Fibroblast of peridontal ligament (primary cell): ENCODE data around the gene YARS1.

Experiments
- DNase-seq: peaks from one replicate; pipeline ENCODE4 v3.0.0-alpha.2; 2010; ENCODE audit errors: extremely low read depth

Gene YARS1

DNA sequence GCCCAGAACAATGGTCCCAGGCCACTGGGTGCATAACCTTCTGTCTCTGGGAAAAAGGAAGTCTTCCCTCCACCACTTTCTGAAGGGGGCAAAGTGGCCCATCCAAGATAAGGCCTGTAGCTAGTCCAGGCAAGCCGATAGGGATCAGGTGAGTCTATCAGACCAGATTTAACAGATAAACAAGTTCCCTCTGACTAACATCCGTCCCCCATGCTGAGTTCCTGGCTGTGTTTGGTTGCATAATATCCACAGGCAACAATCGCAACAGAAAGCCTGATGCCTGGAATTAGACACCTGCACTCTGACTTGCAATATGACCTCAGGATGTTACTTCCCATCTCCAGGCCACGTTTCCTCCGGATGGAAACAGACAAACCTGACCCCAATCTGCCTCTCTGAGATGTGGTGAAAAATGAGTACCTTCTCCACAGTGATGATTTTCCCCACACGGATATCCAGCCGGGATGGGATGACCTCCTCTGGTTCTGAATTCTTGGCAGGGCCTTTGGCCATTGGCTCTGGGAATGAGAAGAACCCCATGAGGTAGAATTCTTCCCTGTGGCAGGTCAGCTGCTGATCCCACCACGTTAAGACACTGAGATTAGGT lies 36.4 kb downstream of the YARS1 start:
- no peak for DNase-seq

DNA sequence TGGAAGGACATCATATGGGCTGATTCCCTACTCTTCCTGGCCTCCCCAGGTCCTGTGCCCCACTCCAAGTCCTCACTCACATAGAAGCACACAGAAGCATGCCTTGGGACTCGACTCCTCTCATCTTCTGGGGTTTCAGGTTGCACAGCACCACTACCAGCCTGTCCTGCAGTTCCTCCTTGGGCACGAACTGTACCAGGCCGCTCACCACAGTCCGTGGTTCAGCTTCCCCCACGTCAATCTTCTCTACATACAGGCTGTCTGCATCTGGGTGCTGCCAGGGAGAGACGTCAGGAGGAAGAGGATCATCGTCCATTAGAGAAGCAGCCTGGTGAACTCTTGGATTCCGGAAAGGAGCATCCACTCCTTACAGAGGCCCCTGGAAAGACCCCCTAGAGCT lies 37.2 kb downstream of the YARS1 start:
- no peak for DNase-seq

DNA sequence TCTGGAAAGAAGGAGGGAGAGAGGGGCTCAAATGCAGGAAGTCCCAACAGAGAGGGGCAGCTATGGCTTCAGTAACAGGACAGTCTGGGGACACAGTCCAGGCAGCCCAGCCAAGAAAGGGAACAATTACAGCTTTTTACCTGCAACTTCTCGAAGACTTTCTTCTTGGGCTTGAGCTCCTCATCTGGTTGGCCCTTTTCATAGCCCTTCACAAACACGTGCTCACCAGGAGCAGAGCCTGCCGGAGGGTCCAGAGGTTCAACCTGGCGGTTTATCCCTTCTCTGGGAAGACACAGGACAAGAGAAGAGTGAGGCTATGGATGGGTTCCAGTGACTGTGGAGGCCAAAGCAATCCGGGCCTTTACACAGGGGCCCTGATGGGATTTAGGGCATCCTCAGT lies 37.9 kb downstream of the YARS1 start:
- DNase-seq, result no peak

- DNase-seq, result peak; percentile 52
Measured at GRCh38 chr1:32775640-32776337, 41.4 kb downstream of the YARS1 start.

- peak; percentile 84 for DNase-seq
Measured at GRCh38 chr1:32774950-32775634, 42.1 kb downstream of the YARS1 start.

GRCh38 chr1:32774464-32774808 lies 42.7 kb downstream of the YARS1 start:
- DNase-seq, result no peak

DNA sequence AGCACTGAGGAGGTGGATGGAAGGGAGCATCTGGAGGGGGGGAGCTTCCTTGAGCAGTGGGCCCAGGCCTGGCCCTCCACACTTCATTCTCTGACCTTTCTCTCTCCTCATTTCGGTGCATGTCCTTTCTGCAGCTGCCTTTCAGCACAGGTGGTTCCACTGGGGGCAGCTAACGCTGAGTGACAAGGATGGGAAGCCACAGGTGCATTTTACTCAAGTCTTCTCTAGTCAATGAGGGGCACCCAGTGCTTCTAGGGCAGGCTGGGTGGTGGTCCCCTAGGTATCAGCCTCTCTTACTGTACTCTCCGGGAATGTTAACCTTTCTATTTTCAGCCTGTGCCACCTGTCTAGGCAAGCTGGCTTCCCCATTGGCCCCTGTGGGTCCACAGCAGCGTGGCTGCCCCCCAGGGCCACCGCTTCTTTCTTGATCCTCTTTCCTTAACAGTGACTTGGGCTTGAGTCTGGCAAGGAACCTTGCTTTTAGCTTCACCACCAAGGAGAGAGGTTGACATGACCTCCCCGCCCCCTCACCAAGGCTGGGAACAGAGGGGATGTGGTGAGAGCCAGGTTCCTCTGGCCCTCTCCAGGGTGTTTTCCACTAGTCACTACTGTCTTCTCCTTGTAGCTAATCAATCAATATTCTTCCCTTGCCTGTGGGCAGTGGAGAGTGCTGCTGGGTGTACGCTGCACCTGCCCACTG lies 43.2 kb downstream of the YARS1 start:
- no peak for DNase-seq

DNA sequence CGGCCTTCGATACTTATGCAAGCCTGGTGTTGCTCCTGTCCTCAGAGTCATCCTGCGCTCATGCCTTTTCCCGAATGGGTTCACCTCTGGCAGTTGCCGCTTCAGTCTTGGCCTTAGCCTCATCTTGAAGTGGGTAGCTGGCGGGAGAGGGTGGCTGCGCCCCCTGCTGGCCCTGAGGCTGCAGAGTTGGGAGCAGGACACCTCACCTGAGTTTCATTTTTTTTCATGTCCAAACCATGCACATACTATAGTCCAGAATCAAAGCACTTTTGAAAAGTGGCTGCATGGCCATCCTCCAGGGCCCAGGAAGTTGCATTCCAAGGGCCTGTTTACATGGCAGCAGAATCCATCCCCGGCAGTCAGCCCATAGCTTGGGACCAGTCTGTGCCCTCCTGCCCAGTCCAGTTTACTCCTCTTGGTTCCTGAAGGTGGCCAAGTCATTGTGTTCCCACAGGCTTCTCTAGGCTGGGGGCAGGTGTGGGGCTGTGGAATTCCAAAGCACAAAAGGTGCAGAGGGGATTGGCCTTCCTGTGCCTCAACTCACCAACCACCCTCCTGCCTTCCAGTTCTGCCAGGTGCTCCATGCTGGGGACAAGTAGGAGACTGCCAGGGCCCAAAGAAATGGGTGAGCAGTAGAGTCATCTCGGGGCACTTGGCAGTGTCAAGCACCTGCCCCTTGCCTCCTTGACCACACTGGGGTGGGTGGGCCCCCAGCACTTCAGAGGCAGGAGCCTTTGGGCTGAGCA lies 44.0 kb downstream of the YARS1 start:
- peak; percentile 74 for DNase-seq

DNA sequence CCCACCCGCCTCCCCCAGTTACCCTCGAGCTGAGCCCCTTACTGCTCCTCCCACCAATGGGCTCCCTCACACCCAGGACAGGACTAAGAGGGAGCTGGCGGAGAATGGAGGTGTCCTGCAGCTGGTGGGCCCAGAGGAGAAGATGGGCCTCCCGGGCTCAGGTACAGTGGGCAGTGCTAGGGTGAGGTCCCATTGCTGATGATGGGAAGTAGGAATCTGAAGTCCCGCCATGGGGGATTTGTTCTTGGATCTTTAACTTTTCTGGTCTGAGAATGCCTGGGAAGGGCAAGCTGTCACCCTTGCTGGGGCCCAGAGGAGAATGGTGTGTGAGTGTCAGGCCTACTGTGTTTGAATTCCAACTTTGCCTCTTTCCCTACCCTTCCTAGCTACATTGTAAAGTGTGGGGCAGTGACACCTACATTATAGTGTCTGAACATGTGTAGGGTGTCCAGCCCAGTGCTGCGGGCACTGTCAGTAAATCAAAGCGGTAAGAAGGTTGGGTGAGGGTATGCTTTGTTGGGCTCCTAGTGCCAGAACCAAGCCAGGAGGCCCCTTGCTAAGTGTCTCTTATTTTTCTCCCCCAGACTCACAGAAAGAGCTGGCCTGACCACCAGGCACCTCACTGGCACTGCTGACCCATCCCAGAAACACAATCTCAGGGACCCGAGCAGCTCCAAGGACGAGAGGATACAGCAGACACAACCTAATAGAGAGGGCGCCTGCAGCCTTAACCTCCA lies 44.7 kb downstream of the YARS1 start:
- DNase-seq, result no peak

GRCh38 chr1:32771561-32772280 lies 45.4 kb downstream of the YARS1 start:
- no peak for DNase-seq

DNA sequence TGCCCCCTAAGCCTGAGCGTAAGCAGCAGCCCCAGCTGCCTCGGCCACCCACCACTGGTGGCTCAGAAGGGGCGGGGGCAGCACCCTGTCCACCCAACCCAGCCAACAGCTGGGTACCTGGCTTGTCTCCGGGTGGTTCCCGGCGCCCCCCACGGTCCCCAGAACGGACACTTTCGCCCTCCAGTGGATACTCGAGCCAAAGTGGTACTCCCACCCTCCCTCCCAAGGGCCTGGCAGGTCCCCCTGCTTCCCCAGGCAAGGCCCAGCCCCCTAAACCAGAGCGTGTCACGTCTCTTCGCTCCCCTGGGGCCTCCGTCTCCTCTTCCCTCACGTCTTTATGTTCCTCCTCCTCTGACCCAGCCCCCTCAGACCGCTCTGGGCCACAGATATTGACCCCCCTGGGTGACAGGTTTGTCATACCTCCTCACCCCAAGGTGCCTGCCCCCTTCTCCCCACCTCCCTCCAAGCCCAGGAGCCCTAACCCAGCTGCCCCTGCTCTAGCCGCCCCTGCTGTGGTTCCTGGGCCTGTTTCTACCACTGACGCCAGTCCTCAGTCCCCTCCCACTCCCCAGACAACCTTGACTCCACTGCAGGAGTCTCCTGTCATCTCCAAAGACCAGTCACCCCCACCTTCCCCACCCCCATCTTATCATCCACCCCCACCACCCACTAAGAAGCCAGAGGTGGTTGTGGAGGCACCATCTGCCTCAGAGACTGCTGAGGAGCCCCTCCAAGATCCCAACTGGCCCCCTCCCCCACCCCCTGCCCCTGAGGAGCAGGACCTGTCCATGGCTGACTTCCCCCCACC lies 46.2 kb downstream of the YARS1 start:
- DNase-seq, result no peak

DNA sequence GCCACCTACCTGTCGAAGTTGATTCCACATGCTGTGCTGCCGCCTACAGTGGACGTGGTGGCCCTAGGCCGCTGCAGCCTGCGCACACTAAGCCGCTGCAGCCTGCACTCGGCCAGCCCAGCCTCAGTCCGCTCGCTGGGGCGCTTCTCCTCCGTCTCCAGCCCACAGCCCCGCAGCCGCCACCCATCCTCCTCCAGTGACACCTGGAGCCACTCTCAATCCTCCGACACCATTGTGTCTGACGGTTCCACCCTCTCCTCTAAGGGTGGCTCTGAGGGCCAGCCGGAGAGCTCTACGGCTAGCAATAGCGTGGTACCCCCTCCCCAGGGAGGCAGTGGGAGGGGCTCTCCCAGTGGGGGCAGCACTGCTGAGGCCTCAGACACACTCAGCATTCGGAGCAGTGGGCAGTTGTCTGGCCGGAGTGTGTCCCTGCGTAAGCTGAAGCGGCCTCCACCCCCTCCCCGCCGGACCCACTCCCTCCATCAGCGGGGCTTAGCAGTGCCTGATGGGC lies 46.9 kb downstream of the YARS1 start:
- no peak for DNase-seq

DNA sequence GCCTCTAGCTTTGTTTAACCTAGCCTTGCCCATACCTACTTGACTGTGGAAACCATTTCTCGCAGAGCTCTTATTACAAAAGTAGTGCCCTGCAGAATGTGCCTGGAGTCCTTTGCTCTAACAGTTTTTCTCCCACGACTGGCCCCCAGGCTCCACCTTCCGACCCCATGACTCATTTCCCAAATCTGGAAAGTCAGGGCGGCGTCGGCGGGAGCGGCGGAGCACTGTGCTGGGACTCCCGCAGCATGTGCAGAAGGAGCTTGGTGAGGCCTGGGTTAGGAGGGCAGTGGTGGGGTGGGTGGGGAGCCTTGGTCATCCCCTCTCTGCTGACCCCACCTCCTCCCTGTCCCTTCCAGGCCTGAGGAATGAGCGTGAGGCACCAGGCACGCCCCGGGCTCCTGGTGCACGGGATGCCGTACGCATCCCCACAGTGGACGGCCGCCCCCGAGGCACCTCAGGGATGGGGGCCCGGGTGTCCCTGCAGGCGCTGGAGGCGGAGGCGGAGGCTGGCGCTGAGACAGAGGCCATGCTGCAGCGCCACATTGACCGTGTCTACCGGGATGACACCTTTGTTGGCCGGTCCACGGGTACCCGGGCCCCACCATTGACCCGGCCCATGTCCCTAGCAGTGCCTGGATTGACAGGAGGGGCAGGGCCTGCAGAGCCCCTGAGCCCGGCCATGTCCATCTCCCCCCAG lies 47.5 kb downstream of the YARS1 start:
- DNase-seq, result peak; percentile 33

DNA sequence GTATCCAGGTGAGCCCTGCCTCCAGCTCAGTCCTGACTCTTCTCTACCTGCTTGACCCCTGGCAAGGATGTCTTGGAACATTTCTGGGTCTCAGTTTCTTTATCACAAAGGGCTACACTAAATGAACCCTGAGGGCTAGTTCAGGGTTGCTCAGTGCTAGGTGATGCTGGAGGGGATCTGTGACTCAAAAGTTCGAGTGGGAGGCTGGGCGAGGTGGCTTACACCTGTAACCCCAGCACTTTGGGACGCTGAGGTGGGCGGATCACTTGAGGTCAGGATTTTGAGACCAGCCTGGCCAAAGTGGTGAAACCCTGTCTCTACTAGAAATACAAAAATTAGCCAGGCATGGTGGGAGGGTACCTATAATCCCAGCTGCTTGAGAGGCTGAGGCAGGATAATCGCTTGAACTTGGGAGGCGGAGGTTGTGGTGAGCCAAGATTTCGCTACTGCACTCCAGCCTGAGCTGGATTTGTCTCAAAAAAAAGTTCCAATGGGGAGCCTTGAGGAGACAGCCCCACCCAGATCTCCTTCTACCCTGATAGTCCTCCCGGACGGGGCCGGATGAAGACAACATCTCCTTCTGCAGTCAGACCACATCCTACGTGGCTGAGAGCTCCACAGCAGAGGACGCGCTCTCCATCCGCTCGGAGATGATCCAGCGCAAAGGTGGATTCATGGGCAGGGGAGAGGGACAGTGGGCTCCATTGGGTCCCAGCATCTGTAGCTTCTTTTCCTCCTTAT lies 48.9 kb downstream of the YARS1 start:
- no peak for DNase-seq

- DNase-seq, result no peak
Measured at GRCh38 chr1:32767641-32768040, 49.5 kb downstream of the YARS1 start.

DNA sequence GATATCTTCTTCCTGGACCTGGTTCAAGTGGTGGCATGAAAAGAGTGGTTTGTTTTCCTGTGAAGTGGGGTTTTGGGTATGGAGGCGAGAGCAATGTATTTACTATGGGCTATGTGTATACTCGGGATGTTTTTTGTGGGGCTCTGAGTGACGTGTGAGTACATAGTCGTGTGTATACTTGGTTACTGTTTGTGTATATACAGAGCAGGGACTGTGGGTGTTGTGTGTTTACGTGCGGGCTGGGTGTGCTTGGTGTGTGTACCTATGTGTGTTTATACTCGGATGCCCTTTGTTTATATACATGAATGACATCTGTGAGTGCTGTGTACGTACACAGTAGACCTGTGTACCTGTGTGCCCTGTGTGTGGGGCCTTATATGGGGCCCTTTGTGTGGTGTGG lies 50.0 kb downstream of the YARS1 start:
- no peak for DNase-seq

- DNase-seq, result no peak
Measured at GRCh38 chr1:32766328-32766972, 50.7 kb downstream of the YARS1 start.
